ENCODE measurements around the gene PRR35. TPM values are rescaled to one million over a fixed set of nuclear protein-coding genes. Genes with fewer than 3 reads are reported as not detected.

Gene PRR35
- total RNA-seq, 6 experiments from 2014 or later = not detected

DNA sequence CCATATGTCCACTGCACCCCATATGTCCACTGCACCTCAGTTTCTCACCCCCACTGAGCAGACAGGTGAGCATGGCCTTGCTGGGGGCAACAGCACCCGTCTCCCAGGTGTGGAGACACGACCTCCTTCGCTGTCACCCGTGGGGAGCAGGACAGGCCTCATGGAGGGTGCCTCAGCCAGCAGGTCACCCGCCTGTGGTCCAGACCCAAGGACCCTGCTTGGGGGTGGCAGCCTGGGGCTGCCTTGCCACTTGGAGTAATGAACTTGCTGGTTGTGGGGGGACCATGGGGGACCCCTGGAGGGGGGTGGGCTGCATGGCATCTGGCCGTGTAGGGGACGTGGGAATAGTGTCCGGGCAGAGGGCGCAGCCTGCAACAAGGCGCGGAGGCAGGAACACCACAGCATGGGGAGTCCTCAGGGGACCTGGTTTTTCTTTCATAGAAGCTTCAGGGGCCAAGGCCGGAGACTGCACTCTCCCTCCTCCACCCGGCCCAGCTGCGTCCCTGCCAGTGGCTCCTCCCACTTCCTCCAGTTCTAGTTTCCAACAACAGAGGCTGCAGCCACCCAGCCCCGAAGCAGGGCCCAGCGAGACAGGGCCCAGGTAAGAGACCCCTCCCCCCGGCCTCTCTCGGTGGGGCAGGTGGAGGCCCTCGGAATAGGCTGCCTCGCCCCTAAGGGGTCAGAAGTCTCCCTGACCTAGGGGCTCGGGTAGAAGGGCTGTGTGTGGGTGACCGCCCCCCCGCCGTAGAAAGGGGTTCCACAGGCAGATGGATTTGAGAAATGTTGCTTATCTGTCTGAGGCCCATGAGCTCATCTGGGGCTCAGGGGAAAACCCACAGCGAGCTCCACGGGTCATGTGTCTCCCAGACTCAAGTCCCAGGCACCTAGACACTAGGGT is 6.5 kb downstream of the PRR35 start, which contains the start of gene NHLRC4:
Gene NHLRC4, plus strand, starts transcription at position 531 of the 898 bp plus-strand sequence. CDS start 1,043 bp downstream, outside the sequence.
- H3K27me3 Mint-ChIP-seq (ENCODE audit: insufficient read depth) = peaks cover 8% of the 10 kb centered on the region
- DNase-seq = no peak
- peaks cover 20% of the 10 kb centered on the region for H3K4me1 Mint-ChIP-seq (ENCODE audit: low read depth)
- no peak within 1 kb of the TSS for H3K27ac Mint-ChIP-seq
- TF ChIP-seq, protein P1, sequence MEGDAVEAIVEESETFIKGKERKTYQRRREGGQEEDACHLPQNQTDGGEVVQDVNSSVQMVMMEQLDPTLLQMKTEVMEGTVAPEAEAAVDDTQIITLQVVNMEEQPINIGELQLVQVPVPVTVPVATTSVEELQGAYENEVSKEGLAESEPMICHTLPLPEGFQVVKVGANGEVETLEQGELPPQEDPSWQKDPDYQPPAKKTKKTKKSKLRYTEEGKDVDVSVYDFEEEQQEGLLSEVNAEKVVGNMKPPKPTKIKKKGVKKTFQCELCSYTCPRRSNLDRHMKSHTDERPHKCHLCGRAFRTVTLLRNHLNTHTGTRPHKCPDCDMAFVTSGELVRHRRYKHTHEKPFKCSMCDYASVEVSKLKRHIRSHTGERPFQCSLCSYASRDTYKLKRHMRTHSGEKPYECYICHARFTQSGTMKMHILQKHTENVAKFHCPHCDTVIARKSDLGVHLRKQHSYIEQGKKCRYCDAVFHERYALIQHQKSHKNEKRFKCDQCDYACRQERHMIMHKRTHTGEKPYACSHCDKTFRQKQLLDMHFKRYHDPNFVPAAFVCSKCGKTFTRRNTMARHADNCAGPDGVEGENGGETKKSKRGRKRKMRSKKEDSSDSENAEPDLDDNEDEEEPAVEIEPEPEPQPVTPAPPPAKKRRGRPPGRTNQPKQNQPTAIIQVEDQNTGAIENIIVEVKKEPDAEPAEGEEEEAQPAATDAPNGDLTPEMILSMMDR (IDR thresholded peaks at IDR 0.05) = no peak
- no peak within 1 kb of the TSS for H3K4me3 Mint-ChIP-seq
- no peaks in the 10 kb centered on the region for H3K36me3 Mint-ChIP-seq (ENCODE audit: low read depth)
- H3K9me3 Mint-ChIP-seq = no peaks in the 10 kb centered on the region

DNA sequence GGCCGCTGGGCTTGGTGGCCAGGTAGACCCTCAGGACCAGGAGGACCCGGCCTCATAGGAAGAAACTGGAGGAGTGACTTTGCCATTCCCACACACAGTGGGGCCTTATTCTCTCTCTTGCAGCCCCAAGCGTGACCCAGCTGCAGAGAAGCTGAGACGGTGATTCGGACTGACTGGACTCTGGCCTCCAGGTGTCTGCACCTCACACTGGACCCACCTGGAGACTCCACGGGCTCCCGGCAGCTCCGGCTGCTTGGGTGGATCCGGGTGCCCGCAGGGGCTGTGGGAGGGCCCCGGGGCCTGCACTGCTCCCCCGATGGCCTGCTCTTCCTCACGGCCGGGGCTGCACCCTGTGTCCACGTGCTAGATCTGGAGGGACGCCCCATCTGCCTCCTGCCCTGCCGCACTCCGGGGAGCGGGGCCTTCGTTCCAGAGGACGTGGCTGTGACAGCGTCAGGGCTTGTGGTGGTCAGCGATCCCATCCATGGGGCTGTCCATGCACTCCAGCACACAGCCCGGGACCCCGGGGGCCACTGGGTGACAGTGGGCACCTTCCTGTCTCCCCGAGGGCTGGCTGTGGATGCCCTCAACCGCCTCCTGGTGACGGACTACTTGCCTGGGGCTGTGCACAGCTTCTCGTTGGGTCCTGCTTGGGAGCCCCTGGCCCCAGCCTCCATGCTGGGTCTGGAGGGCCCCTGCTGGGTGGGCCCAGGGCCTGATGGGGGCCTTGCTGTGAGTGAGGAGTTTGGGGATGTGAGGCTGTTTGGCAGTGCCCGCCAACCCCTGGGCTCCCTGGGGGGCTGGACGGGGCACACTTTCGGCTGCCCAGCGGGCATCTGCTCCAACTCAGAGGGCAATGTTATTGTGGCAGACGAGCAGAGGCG is 7.4 kb downstream of the PRR35 start:
- no peaks in the 10 kb centered on the region for H3K36me3 Mint-ChIP-seq (ENCODE audit: low read depth)
- peaks cover 23% of the 10 kb centered on the region for H3K4me1 Mint-ChIP-seq (ENCODE audit: low read depth)
- H3K9me3 Mint-ChIP-seq = no peaks in the 10 kb centered on the region
- no peak overlapping the region for H3K4me3 Mint-ChIP-seq
- H3K27me3 Mint-ChIP-seq (ENCODE audit: insufficient read depth) = peaks cover 5% of the 10 kb centered on the region
- TF ChIP-seq, protein P1 (IDR thresholded peaks at IDR 0.05) = no peak
- no peak overlapping the region for H3K27ac Mint-ChIP-seq
- DNase-seq = no peak

DNA sequence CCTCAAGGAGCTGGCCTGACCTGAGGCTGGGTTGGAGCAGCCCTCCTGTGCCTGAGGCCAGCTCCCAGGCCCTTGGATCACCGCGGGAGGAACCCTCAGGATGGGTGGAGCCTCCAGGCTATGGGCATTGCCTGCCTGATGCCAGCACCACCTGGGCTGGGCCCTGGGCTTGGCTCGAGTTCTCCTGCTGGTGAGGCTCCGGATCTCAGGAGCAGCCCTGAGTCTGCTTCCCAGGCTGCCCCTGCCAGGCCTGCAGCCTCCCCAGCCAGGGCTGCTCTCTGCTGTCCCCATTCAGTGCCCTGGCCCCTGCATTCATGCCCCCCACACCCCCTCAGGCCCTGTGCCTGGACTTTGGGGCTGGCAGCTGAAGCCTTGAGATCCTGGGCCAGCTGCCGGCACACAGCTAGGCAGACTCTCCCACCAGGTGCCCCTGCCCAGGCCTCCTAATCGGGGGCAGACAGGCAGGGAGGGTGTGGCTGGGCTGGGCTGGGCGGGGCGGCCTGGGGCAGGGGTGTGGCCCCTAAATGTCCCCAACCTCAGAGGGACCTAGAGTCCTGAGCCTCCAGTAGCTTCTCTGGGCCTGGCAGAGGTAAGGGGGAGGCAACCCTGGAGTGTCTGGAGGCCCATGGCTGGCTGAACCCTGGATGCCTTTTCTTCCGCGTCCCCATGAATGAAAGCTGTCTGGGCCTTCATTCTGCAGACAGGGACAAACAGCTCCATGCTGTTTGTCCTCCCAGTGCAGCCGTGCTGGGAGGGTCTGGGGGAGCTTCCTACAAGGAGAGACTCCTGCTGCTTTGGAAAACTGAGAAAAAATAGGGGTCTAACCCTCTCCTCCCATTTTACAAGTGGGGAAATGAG is 8.4 kb downstream of the PRR35 start:
- Mint-ChIP-seq H3K36me3 (ENCODE audit: low read depth) (no peaks in the 10 kb centered on the region), H3K27ac (peak overlapping the region; percentile 79; the same call in 1 of the 2 replicates), H3K9me3 (no peaks in the 10 kb centered on the region), H3K27me3 (ENCODE audit: insufficient read depth) (peaks cover 5% of the 10 kb centered on the region), H3K4me1 (ENCODE audit: low read depth) (peaks cover 23% of the 10 kb centered on the region), H3K4me3 (peak overlapping the region; percentile 86)
- TF ChIP-seq, protein P1 (IDR thresholded peaks at IDR 0.05) = no peak
- DNase-seq = no peak

DNA sequence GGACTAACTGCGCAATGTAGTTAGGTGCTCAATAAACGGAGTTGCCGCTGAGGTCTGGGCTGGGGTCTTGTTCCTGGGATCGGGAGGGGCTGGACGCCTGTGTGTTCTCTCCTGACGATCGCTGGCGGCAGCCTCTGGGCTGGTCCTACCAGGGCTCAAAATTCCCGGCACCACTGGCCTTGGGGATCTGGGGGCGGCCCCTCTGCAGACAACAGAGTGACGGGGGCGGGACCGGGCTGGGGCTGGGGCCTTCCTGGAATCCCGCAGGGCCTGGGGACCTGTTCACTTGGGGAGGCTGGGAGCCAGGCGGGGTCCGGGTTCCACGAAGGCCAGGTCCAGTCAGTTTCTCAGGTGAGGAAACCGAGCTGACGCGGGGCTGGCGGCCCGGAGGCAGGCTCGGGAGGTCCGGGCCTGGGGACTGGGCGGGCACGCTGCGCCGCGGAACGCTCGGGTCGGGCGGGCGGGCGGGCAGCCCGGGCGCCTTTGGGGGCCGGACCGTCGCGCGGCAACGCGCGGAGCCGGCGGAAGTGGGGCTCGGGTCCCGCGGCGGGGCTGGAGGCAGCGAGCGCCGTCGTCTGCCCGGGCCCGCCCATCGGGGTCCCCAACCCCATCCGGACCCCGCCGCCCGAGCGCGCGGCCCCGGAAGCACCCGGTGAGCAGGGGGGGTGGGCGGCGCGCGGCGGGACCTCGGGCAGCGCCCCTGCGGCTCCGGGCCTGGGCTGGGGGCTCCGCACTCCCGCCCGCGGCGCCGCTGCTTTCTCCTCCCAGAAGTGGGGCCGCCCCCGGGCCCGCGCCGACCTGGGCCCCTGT is 9.5 kb downstream of the PRR35 start, which contains the start of gene PIGQ:
Gene PIGQ, plus strand, starts transcription at position 524 of the 810 bp plus-strand sequence. CDS start 4,107 bp downstream, outside the sequence.
- TF ChIP-seq, protein P1 (IDR thresholded peaks at IDR 0.05) = no peak
- Mint-ChIP-seq H3K9me3 (no peaks in the 10 kb centered on the region), H3K4me3 (peak within 1 kb of the TSS; percentile 91), H3K27me3 (ENCODE audit: insufficient read depth) (peaks cover 5% of the 10 kb centered on the region), H3K27ac (peak within 1 kb of the TSS; percentile 79), H3K36me3 (ENCODE audit: low read depth) (no peaks in the 10 kb centered on the region), H3K4me1 (ENCODE audit: low read depth) (peaks cover 23% of the 10 kb centered on the region)
- no peak for DNase-seq
